ENCODE data around the gene SHROOM1.

DNA sequence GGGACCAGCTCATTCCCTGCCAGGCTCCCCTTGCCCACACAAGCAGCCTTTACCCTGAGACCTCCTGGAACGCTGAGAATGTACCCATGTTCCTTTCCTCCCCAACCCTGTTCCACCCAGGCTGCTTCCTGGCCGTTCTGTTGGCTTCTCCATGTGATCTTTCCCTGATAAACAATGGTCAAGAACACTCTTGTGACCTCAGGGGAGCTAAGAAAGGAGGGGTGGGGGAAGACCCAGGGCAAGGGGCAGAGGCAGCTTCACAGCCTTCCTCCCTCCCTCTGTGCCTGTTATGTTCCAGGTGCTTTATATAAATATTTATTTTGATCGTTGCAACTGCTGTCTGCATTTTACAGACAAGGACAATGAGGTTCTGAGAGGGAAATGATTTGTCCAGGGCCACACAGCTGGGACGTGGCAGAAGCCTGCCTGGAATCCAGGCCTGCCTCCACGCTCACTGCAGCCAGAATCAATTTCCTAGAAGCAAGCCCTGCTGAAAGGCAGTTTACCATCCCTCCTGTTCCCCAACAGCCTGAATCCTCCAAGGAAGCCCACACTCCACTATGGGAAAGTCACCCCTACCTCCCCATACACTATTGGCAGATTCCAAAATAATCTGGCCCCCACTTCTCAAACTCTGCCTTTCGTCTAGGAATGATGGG lies 3.9 kb downstream of the SHROOM1 start:
- TF ChIP-seq EZH2 (IDR thresholded peaks at IDR 0.05; ENCODE audit: low read depth, unreplicated experiment) (no peak), JUNB (IDR thresholded peaks at IDR 0.05; ENCODE audit: unreplicated experiment) (no peak), REST (IDR thresholded peaks at IDR 0.05; ENCODE audit: unreplicated experiment) (no peak)
